IPS-20b (cell line): Measurements from ENCODE around the gene SYNPO2L.

Experiments
- H3K27ac ChIP-seq: one replicate; pipeline ENCODE4 v1.5.1; 2013; ENCODE audit warnings: low read length
- H3K27me3 ChIP-seq: 2 replicates; pipeline ENCODE4 v1.6.1; 2013; ENCODE audit warnings: mild to moderate bottlenecking, low read length, inconsistent platforms; ENCODE audit not compliant: insufficient read depth
- H3K36me3 ChIP-seq: 2 replicates; pipeline ENCODE4 v1.6.1; 2013; ENCODE audit warnings: low read depth, mild to moderate bottlenecking, inconsistent platforms, low read length, moderate library complexity; ENCODE audit not compliant: insufficient read depth
- H3K4me1 ChIP-seq: 2 replicates; pipeline ENCODE4 v1.6.1; 2013; ENCODE audit warnings: mild to moderate bottlenecking, control low read depth, inconsistent platforms, low read length, moderate library complexity; ENCODE audit not compliant: insufficient read depth
- H3K4me3 ChIP-seq: 2 replicates; pipeline ENCODE4 v1.5.1; 2013; ENCODE audit warnings: mild to moderate bottlenecking, low read length, inconsistent platforms
- H3K9ac ChIP-seq: 2 replicates; pipeline ENCODE4 v1.6.1; 2013; ENCODE audit warnings: low read depth, mild to moderate bottlenecking, inconsistent platforms, low read length, moderate library complexity
- H3K9me3 ChIP-seq: 2 replicates; pipeline ENCODE4 v1.6.1; 2013; ENCODE audit warnings: mild to moderate bottlenecking, low read depth, low read length, inconsistent platforms; ENCODE audit not compliant: insufficient read depth

SYNPO2L gene

DNA sequence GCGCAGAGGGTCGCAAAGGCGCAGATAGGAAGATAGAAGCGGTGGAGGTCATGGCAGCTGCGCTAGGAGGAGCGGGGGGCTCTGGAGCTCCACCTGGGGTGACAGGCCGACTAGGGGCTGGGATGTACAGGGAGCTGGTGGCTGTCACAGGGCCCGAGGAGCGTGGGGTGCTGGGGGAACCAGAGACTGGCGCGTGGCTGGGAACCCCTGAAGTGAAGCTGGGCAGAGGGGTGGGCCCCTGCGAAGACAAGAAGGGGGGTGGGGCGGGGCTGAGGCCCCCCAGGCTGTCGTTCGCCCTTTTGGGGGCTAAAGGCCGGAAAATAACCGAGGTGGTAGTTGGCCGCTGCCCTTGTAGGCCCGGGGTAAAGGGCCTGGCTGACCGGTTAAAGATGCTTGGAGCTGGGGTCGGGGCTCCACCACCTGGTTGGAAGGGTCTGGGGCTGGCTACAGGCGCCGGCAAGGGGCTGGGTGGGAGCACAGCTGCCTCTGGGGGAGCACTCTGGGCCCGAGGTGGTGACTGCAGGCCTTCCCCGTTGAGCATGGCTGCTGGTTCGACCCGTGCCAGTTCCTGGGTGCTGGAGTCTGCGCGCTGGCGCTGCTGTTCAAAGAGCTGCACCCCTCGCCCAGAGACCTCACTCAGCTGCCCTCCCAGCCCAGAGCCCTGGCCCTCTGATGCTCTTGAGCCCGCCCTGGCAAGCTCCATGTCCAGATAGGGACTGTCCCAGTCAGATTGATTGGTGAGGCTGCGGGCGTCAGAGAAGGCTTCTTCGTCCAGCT, 7.8 kb downstream of the SYNPO2L start:
- peak overlapping the region; percentile 72; the same call in 1 of the 2 replicates for H3K4me3 ChIP-seq

GRCh38 chr10:73647211-73647874, 8.5 kb downstream of the SYNPO2L start:
- H3K27me3 ChIP-seq, result no peaks in the 10 kb centered on the region
- peak overlapping the region; percentile 62; the same call in 1 of the 2 replicates for H3K9ac ChIP-seq
- H3K9me3 ChIP-seq, result no peaks in the 10 kb centered on the region
- no peaks in the 10 kb centered on the region for H3K36me3 ChIP-seq
- H3K27ac ChIP-seq, result no peak overlapping the region
- H3K4me3 ChIP-seq, result peak overlapping the region; percentile 72
- peaks cover 5% of the 10 kb centered on the region for H3K4me1 ChIP-seq

More for the DNA sequence above, 7.8 kb downstream of the SYNPO2L start:
- Histone ChIP-seq H3K27ac (no peak overlapping the region), H3K9ac (peak overlapping the region; percentile 62; the same call in 1 of the 2 replicates), H3K36me3 (no peaks in the 10 kb centered on the region), H3K9me3 (no peaks in the 10 kb centered on the region), H3K27me3 (no peaks in the 10 kb centered on the region), H3K4me1 (peaks cover 5% of the 10 kb centered on the region)

GRCh38 chr10:73646598-73647041, 9.2 kb downstream of the SYNPO2L start:
- Histone ChIP-seq H3K27me3 (no peaks in the 10 kb centered on the region), H3K4me3 (peak overlapping the region; percentile 72; the same call in 1 of the 2 replicates), H3K9ac (peak overlapping the region; percentile 62; the same call in 1 of the 2 replicates)

DNA sequence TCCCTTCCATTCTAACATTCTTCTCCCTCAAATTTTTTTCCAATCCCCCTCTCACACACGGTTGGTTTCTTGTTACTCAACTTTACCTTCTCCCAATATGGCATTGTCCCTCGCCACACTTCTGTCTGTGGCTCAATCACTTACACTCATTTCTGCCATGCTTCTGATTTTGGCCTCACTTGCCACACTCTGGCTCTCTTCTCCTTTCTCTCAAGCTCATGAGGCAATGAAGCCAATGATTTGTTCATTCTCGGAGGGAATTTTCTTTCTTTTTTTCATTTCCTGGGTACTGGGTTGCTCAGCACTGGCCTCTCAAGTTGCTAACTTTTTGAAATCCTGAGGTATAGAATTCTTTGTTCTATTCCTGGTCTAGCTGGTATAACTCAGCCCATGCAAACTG, 10.6 kb downstream of the SYNPO2L start:
- H3K9ac ChIP-seq, result no peak overlapping the region
- no peak overlapping the region for H3K4me3 ChIP-seq
- no peaks in the 10 kb centered on the region for H3K9me3 ChIP-seq
- H3K27ac ChIP-seq, result no peak overlapping the region
- no peaks in the 10 kb centered on the region for H3K36me3 ChIP-seq
- no peaks in the 10 kb centered on the region for H3K27me3 ChIP-seq
- peaks cover 5% of the 10 kb centered on the region for H3K4me1 ChIP-seq

More at GRCh38 chr10:73646598-73647041, 9.2 kb downstream of the SYNPO2L start:
- H3K4me1 ChIP-seq, result peaks cover 5% of the 10 kb centered on the region
- H3K9me3 ChIP-seq, result no peaks in the 10 kb centered on the region
- no peaks in the 10 kb centered on the region for H3K36me3 ChIP-seq
- no peak overlapping the region for H3K27ac ChIP-seq

GRCh38 chr10:73644767-73645166, 11.1 kb downstream of the SYNPO2L start:
- Histone ChIP-seq H3K27me3 (no peaks in the 10 kb centered on the region), H3K4me3 (no peak overlapping the region), H3K9me3 (no peaks in the 10 kb centered on the region), H3K4me1 (peaks cover 5% of the 10 kb centered on the region), H3K9ac (no peak overlapping the region), H3K36me3 (no peaks in the 10 kb centered on the region), H3K27ac (no peak overlapping the region)

DNA sequence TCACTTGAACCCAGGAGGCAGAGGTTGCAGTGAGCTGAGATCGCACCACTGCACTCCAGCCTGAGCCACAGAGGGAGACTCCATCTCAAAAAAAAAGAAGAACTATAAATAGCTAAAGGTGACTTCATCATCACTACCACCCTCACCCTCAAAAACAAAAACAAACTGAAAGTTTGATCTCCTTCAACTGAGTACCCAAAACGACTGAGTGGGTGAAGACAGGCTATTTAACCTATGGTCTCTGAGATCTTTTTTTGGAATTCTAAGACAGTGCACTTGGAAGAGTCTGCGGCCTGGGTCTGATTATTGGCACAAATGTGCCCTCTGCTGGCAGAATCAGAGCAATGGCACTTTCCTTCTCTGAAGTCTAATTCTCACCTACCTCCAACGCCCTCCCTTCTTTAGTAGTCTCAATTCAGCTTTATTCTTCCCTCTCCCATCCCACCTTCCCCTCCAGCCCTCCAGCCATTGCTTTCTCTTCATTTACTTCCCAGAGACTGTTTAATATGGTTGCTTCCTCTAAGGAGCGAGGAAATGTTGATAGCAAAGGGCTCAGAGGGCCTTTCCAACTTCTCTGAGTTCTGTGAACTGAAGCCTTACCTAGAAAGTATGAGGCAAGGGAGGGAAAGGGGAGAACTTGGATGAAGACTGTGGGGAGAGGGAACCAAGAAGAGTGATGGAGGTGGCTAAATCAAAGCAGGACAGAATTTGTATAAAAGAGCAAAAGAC, 11.7 kb downstream of the SYNPO2L start:
- no peak overlapping the region for H3K27ac ChIP-seq
- no peaks in the 10 kb centered on the region for H3K27me3 ChIP-seq
- peaks cover 5% of the 10 kb centered on the region for H3K4me1 ChIP-seq

GRCh38 chr10:73643362-73643761, 12.5 kb downstream of the SYNPO2L start:
- H3K9me3 ChIP-seq, result no peaks in the 10 kb centered on the region
- no peak overlapping the region for H3K9ac ChIP-seq

More for the DNA sequence above, 11.7 kb downstream of the SYNPO2L start:
- H3K9me3 ChIP-seq, result no peaks in the 10 kb centered on the region
- no peak overlapping the region for H3K4me3 ChIP-seq
- H3K9ac ChIP-seq, result no peak overlapping the region
- no peaks in the 10 kb centered on the region for H3K36me3 ChIP-seq

DNA sequence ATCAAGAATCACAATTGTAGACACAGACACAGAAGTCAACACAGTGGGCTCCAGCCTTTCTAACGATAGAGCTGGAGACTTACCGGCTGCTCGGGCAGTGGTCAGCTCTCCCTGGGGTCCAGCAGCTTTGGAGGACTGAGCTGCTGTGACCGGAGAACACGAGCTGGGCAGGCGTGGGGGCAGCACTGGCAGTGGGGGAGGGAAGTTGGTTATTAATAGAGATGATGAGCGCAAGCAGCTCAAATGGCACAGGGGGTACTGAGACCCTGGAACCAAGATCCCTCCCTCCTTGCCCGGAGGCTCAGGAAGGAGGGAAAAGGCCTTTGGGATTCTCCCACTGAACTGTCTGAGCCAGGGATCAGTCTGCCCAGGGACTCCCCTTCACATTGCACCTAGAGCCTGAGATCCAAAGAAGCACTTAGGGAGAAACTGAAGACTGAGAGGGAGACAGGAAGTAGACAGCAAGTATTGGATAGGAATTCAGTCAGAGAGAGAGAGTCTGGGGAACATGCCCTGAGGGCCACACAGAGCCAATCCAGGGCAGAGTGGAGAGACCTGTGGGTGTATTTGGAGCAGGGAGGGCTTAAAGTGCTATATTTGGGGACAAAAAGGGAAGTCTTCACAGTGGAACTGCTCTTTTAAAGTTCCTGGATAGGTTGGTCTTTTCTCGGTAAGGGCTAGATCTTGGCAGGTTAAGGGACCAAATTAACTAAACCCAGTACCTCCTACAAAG, 14.3 kb downstream of the SYNPO2L start, which contains the start of gene MYOZ1:
Gene MYOZ1, minus strand, starts transcription at position 147 of the 733 bp plus-strand sequence. CDS start 1,457 bp downstream, outside the sequence.
- H3K27me3 ChIP-seq, result no peaks in the 10 kb centered on the region
- peaks cover 2% of the 10 kb centered on the region; the same call in 1 of the 2 replicates for H3K4me1 ChIP-seq
- no peak within 1 kb of the TSS for H3K27ac ChIP-seq
- H3K4me3 ChIP-seq, result no peak within 1 kb of the TSS
- H3K9ac ChIP-seq, result no peak within 1 kb of the TSS
- no peaks in the 10 kb centered on the region for H3K9me3 ChIP-seq
- H3K36me3 ChIP-seq, result no peaks in the 10 kb centered on the region

More at GRCh38 chr10:73643362-73643761, 12.5 kb downstream of the SYNPO2L start:
- Histone ChIP-seq H3K27ac (no peak overlapping the region), H3K36me3 (no peaks in the 10 kb centered on the region), H3K4me1 (peaks cover 5% of the 10 kb centered on the region; the same call in 1 of the 2 replicates), H3K4me3 (no peak overlapping the region), H3K27me3 (no peaks in the 10 kb centered on the region)

GRCh38 chr10:73639286-73639685, 16.5 kb downstream of the SYNPO2L start:
- Histone ChIP-seq H3K36me3 (no peaks in the 10 kb centered on the region), H3K27me3 (no peaks in the 10 kb centered on the region), H3K4me1 (no peaks in the 10 kb centered on the region), H3K4me3 (no peak overlapping the region), H3K9me3 (no peaks in the 10 kb centered on the region), H3K9ac (no peak overlapping the region), H3K27ac (no peak overlapping the region)

DNA sequence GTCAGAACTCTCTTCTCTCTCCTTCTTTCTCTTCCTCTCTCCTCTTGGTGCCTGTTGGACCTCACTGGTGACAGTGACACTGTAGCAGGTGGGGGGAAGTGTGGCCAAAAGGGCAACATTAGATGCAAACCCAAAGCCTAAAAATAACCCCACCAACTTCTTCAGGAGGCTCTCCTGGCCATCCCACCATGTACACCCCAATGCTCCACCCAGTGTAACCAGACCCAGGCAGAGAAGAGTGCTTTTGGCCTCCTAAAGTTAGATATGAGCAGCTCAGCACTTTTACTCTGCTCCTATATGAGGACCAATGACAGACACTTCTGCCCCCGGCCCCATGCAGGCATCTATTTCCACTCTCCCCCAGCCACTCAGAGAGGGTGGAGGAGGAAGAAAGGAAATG, 20.0 kb downstream of the SYNPO2L start:
- no peaks in the 10 kb centered on the region; the same call in 1 of the 2 replicates for H3K4me1 ChIP-seq

GRCh38 chr10:73634421-73634820, 21.4 kb downstream of the SYNPO2L start:
- H3K27me3 ChIP-seq, result no peaks in the 10 kb centered on the region
- no peaks in the 10 kb centered on the region for H3K36me3 ChIP-seq
- no peaks in the 10 kb centered on the region; the same call in 1 of the 2 replicates for H3K4me1 ChIP-seq
- no peak overlapping the region for H3K27ac ChIP-seq
- H3K9me3 ChIP-seq, result no peaks in the 10 kb centered on the region
- peak overlapping the region; percentile 27; the same call in 1 of the 2 replicates for H3K9ac ChIP-seq
- no peak overlapping the region for H3K4me3 ChIP-seq

More for the DNA sequence above, 20.0 kb downstream of the SYNPO2L start:
- no peaks in the 10 kb centered on the region for H3K9me3 ChIP-seq
- H3K27me3 ChIP-seq, result no peaks in the 10 kb centered on the region
- H3K36me3 ChIP-seq, result no peaks in the 10 kb centered on the region
- H3K27ac ChIP-seq, result no peak overlapping the region
- no peak overlapping the region for H3K4me3 ChIP-seq
- H3K9ac ChIP-seq, result no peak overlapping the region
